HUES64 (cell line): ENCODE measurements around the gene ARFGEF3.

Source experiments
- H3K27ac ChIP-seq: 2 replicates; pipeline ENCODE4 v1.7.0; 2013; ENCODE audit warnings: low read depth, low read length, inconsistent platforms
- H3K27me3 ChIP-seq: 2 replicates; pipeline ENCODE4 v1.6.1; 2013; ENCODE audit warnings: mild to moderate bottlenecking, low read length; ENCODE audit not compliant: insufficient read depth
- H3K36me3 ChIP-seq: 2 replicates; pipeline ENCODE4 v1.6.1; 2013; ENCODE audit warnings: mild to moderate bottlenecking, low read length; ENCODE audit not compliant: insufficient read depth
- H3K4me1 ChIP-seq: 2 replicates; pipeline ENCODE4 v1.6.1; 2013; ENCODE audit warnings: mild to moderate bottlenecking, low read length, moderate library complexity; ENCODE audit not compliant: insufficient read depth
- H3K4me3 ChIP-seq: 2 replicates; pipeline ENCODE4 v1.5.1; 2013; ENCODE audit warnings: mild to moderate bottlenecking, low read length, moderate library complexity
- H3K9ac ChIP-seq: 2 replicates; pipeline ENCODE4 v1.6.1; 2013; ENCODE audit warnings: mild to moderate bottlenecking, low read depth, low read length
- H3K9me3 ChIP-seq: 2 replicates; pipeline ENCODE4 v1.6.1; 2013; ENCODE audit warnings: low read depth, low read length; ENCODE audit not compliant: insufficient read depth
- WGBS: fragments of 150-250, 120-280 bp; methylation state at CpG from one replicate; pipeline ENCODE4 v1.1.7; 2013; ENCODE audit warnings: missing lambda C conversion rate; 5-methylcytosine and 5-hydroxymethylcytosine counted together

ARFGEF3 gene

DNA sequence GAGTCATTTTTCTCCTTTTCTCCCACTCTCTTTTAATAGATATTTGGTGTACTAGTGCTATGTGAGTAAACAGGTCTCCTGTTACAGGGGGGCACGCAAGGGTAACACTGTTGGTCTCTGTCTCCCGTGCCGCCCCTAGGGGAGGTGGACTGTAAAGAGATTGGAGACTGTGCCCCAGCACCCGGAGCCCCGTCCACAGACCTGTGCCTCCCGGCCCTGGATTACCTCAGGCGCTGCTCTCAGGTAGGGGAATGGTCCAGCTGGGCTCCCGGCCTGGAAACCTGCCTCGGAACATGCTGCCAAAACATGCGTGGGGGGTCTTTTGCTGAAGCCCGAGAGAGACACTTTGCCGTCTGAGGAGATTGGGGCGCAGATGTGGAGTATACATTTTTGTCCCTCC is 149.5 kb downstream of the ARFGEF3 start:
- H3K9me3 ChIP-seq, result no peaks in the 10 kb centered on the region
- no peaks in the 10 kb centered on the region for H3K4me1 ChIP-seq
- H3K27me3 ChIP-seq, result no peaks in the 10 kb centered on the region
- H3K36me3 ChIP-seq, result peaks cover 15% of the 10 kb centered on the region; the same call in 1 of the 2 replicates
- no peak overlapping the region for H3K27ac ChIP-seq
- H3K9ac ChIP-seq, result no peak overlapping the region
- 96% methylated on average over 13 of the region's 13 CpGs for WGBS
- no peak overlapping the region for H3K4me3 ChIP-seq

DNA sequence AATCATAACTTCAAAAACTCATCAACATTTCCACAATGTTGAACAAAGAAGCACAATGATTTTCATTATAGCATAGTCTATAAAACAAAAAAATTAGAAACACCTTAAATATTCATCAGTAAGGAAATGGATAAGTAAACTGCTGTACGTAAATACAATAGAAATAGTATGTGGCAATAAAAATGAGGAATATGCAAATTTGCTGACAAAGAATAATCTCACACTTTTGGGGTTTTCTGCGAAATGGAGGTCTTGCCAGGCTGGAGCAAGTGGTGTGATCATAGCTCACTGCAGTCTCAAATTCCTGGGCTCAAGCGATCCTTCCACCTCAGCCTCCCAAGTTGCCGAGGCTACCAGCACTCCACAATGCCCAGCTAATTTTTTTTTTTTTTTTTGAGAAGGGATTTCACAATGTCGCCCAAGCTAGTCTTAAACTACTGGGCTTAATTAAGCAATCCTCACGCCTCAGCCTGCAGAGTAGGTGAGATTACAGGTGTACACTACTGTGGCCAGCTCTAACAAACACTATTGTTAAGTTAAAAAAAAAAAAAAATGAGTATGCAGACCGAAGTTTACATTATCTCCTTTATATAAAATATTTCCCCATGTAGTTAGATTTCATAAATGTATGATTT is 157.1 kb downstream of the ARFGEF3 start:
- Histone ChIP-seq H3K27ac (no peak overlapping the region), H3K9ac (no peak overlapping the region), H3K27me3 (no peaks in the 10 kb centered on the region), H3K9me3 (no peaks in the 10 kb centered on the region), H3K4me3 (no peak overlapping the region), H3K36me3 (peaks cover 35% of the 10 kb centered on the region), H3K4me1 (no peaks in the 10 kb centered on the region)
- WGBS, result 97% methylated on average over 6 of the region's 7 CpGs

DNA sequence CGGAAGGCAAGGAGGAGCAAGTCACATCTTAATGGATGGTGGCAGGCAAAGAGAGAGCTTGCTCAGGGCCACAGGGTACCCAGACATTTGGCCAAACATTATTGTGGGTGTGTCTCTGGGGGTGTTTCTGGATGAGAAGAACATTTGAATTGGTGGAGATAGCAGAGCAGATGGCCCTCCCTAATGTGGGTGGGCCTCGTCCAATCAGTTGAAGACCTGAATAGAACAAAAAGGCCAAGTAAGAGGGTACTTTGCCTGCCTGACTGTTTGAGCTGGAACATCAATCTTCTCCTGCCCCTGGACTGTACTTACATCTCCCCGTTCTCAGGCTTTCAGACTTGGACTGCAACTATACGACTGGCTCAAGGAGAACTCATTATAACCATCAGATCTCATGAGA is 160.2 kb downstream of the ARFGEF3 start:
- H3K27ac ChIP-seq, result no peak overlapping the region
- H3K27me3 ChIP-seq, result no peaks in the 10 kb centered on the region
- WGBS, result 94% methylated on average over 4 of the region's 4 CpGs
- H3K9ac ChIP-seq, result no peak overlapping the region
- H3K4me3 ChIP-seq, result no peak overlapping the region
- H3K9me3 ChIP-seq, result no peaks in the 10 kb centered on the region
- H3K4me1 ChIP-seq, result no peaks in the 10 kb centered on the region
- H3K36me3 ChIP-seq, result peaks cover 37% of the 10 kb centered on the region

- no peak overlapping the region for H3K9ac ChIP-seq
- H3K4me3 ChIP-seq, result no peak overlapping the region
- peaks cover 22% of the 10 kb centered on the region for H3K36me3 ChIP-seq
- H3K9me3 ChIP-seq, result no peaks in the 10 kb centered on the region
- H3K27me3 ChIP-seq, result no peaks in the 10 kb centered on the region
- WGBS, result 94% methylated on average over 13 of the region's 13 CpGs
- H3K4me1 ChIP-seq, result no peaks in the 10 kb centered on the region
- no peak overlapping the region for H3K27ac ChIP-seq
Observed at GRCh38 chr6:138323821-138324220, 162.1 kb downstream of the ARFGEF3 start.

DNA sequence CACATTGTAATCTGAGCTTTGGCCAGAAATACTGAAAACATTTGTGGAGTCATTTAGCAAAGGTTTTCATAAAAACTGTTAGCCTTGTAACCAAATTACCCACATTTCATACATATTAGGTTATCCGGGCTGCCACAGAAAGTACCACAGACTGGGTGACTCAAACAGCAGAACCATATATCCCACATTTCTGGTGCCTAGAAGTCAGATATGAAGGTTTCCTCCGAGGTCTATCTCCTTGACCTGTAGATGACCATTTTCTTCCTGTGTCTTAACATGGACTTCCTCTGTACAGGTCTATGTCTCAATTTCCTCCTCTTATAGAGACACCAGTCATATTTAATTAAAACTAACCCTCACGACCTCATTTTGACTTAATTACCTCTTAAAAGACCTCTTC is 166.5 kb downstream of the ARFGEF3 start:
- 81% methylated on average over 3 of the region's 3 CpGs for WGBS
- H3K4me3 ChIP-seq, result no peak overlapping the region

GRCh38 chr6:138330763-138331162 is 169.0 kb downstream of the ARFGEF3 start:
- WGBS, result 100% methylated on average over 1 of the region's 1 CpG
- no peak overlapping the region for H3K4me3 ChIP-seq
- no peaks in the 10 kb centered on the region for H3K9me3 ChIP-seq

More for the DNA sequence above, 166.5 kb downstream of the ARFGEF3 start:
- Histone ChIP-seq H3K9ac (no peak overlapping the region), H3K27me3 (no peaks in the 10 kb centered on the region), H3K4me1 (peaks cover 34% of the 10 kb centered on the region), H3K27ac (no peak overlapping the region), H3K36me3 (peaks cover 16% of the 10 kb centered on the region), H3K9me3 (no peaks in the 10 kb centered on the region)

DNA sequence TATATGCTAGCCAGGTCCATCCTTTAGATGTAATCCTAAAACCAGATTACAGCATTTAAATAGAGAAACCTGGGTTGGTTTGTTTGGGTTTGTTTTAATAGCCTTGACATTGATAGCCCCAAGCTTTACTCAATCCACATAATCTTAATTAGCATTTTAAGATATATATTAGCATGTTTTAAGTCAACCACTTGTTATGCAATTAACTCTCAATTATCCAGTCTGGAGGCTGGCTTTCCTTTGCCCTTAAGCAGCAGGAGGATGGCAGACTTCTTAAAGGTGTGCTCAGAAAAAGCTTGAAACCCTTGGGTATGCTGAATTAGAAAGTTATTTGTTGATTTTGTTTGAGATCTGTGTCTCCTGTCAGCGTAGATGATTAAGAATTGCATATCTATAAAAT is 169.7 kb downstream of the ARFGEF3 start:
- H3K27ac ChIP-seq, result peak overlapping the region; percentile 78
- H3K36me3 ChIP-seq, result peaks cover 4% of the 10 kb centered on the region; the same call in 1 of the 2 replicates
- no peaks in the 10 kb centered on the region for H3K9me3 ChIP-seq
- H3K4me1 ChIP-seq, result peaks cover 34% of the 10 kb centered on the region
- H3K9ac ChIP-seq, result peak overlapping the region; percentile 46
- no CpG with 5 or more reads among the region's 1 CpG for WGBS
- H3K27me3 ChIP-seq, result no peaks in the 10 kb centered on the region
- H3K4me3 ChIP-seq, result peak overlapping the region; percentile 21

More at GRCh38 chr6:138330763-138331162, 169.0 kb downstream of the ARFGEF3 start:
- 0 out of 2 replicates have a peak, but pooled peaks cover 4% of the 10 kb centered on the region for H3K36me3 ChIP-seq
- H3K4me1 ChIP-seq, result peaks cover 34% of the 10 kb centered on the region
- peak overlapping the region; percentile 78; the same call in 1 of the 2 replicates for H3K27ac ChIP-seq
- no peak overlapping the region for H3K9ac ChIP-seq
- no peaks in the 10 kb centered on the region for H3K27me3 ChIP-seq

GRCh38 chr6:138331984-138332383 is 170.2 kb downstream of the ARFGEF3 start:
- Histone ChIP-seq H3K9me3 (no peaks in the 10 kb centered on the region), H3K4me3 (peak overlapping the region; percentile 21), H3K27me3 (no peaks in the 10 kb centered on the region), H3K36me3 (peaks cover 8% of the 10 kb centered on the region; the same call in 1 of the 2 replicates), H3K9ac (peak overlapping the region; percentile 46), H3K27ac (peak overlapping the region; percentile 74), H3K4me1 (peaks cover 34% of the 10 kb centered on the region)
- WGBS, result 36% methylated on average over 2 of the region's 2 CpGs

DNA sequence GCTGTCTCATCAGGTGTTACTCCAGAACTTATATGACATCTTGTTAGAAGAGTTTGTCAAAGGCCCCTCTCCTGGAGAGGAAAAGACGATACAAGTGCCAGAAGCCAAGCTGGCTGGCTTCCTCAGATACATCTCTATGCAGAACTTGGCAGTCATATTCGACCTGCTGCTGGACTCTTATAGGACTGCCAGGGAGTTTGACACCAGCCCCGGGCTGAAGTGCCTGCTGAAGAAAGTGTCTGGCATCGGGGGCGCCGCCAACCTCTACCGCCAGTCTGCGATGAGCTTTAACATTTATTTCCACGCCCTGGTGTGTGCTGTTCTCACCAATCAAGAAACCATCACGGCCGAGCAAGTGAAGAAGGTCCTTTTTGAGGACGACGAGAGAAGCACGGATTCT is 172.3 kb downstream of the ARFGEF3 start:
- H3K9me3 ChIP-seq, result no peaks in the 10 kb centered on the region
- H3K4me3 ChIP-seq, result no peak overlapping the region
- H3K4me1 ChIP-seq, result peaks cover 37% of the 10 kb centered on the region
- H3K36me3 ChIP-seq, result peaks cover 15% of the 10 kb centered on the region; the same call in 1 of the 2 replicates
- 95% methylated on average over 14 of the region's 14 CpGs for WGBS
- no peak overlapping the region for H3K27ac ChIP-seq
- no peak overlapping the region for H3K9ac ChIP-seq
- H3K27me3 ChIP-seq, result no peaks in the 10 kb centered on the region

- no peak overlapping the region for H3K4me3 ChIP-seq
- H3K27ac ChIP-seq, result no peak overlapping the region
- 96% methylated on average over 14 of the region's 14 CpGs for WGBS
- H3K4me1 ChIP-seq, result peaks cover 37% of the 10 kb centered on the region
- H3K9ac ChIP-seq, result no peak overlapping the region
- H3K27me3 ChIP-seq, result no peaks in the 10 kb centered on the region
- no peaks in the 10 kb centered on the region for H3K9me3 ChIP-seq
- H3K36me3 ChIP-seq, result peaks cover 15% of the 10 kb centered on the region; the same call in 1 of the 2 replicates
Observed at GRCh38 chr6:138334963-138335362, 173.2 kb downstream of the ARFGEF3 start.

DNA sequence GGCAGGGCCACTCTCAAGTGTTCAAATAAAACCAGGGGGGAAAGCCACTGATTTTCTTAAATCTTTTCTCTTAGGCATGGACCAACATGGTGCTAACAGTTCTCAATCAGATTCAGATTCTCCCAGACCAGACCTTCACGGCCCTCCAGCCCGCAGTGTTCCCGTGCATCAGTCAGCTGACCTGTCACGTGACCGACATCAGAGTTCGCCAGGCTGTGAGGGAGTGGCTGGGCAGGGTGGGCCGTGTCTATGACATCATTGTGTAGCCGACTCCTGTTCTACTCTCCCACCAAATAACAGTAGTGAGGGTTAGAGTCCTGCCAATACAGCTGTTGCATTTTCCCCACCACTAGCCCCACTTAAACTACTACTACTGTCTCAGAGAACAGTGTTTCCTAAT is 174.5 kb downstream of the ARFGEF3 start:
- Histone ChIP-seq H3K9me3 (no peaks in the 10 kb centered on the region), H3K27ac (no peak overlapping the region), H3K36me3 (peaks cover 15% of the 10 kb centered on the region; the same call in 1 of the 2 replicates), H3K4me1 (peaks cover 24% of the 10 kb centered on the region), H3K27me3 (no peaks in the 10 kb centered on the region), H3K9ac (no peak overlapping the region), H3K4me3 (no peak overlapping the region)
- 94% methylated on average over 8 of the region's 8 CpGs for WGBS
